Measurements from ENCODE around the gene SPRR1B.
"Not testable (repeated sequence)": the region's sequence is repeated elsewhere in the genome, so short reads cannot be mapped to it uniquely, and the experiment has no call there.

Gene SPRR1B

DNA sequence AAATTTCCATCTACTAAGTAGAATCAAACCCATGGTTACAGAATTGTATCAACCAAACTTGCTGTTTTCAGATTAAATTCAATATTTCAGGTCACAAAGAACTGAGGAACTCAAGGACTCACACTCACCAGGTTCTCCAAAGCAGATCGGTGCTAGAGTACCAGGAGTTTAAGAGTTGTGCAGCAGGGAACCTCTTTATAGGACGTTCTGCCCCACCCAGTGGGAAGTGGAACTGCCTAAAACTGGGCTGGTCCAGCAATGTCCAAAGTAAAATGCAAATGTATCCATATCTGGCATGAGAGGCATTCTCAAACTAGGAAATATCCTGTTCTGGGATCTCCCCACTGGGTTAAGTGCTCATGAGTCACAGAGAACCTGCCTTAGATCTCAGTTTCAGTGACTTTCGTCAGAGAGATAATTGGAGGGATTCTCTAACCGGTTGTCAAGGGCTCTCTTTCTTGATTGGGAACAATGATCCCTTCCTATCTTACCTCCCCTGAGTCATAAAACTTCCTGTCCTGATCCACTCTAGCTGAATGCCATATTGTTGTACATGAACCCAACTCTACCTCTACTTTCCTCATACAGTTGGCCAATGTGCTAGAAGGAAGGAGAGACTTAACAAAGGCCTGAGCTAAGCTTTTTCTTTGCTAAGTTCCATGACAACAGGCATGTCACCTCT lies 10.1 kb downstream of the SPRR1B start, which contains the start of gene SPRR2D:
Gene SPRR2D, minus strand, starts transcription at position 171 of the 682 bp plus-strand sequence. CDS start 774 bp downstream, outside the sequence.
- DNase-seq, result no peak

DNA sequence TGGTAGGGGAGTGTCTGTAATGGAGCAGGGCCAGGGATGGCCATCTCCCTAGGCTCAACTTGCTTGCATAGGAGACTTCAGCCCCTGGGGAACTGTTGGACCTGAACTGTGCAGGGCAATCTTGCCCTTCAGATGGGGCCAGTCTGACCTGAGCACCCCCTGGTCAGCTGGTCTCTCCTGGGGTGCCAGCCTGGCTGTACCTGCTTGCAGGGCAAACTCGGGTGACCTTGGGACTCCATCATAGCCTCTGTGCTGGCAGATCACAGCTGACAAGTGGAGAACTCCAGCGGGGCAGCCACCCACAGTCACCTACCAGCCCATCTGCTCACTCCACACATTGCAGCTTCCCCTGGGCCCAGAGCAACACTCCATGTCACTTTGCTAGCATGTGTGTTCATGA lies 18.2 kb downstream of the SPRR1B start:
- no peak for DNase-seq

DNA sequence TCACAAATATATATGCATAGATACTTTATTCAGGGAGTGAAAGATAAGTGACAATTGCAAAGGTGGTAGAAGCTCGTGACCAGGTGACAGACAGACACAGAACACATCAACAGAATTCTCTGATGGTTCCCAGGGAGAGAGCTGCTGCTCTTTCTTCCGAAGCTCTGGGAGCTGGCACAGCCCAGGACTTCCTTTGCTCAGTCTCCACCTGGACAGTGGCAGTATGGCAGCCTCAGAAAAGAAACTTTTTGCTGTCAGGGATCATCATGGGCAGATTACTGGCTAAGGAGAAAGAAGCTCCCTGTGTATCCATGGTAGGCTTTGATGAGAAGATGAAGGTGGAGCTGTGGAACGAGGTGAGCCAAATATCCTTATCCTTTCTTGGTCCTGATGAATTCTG lies 25.1 kb downstream of the SPRR1B start:
- DNase-seq, result not testable (repeated sequence)

DNA sequence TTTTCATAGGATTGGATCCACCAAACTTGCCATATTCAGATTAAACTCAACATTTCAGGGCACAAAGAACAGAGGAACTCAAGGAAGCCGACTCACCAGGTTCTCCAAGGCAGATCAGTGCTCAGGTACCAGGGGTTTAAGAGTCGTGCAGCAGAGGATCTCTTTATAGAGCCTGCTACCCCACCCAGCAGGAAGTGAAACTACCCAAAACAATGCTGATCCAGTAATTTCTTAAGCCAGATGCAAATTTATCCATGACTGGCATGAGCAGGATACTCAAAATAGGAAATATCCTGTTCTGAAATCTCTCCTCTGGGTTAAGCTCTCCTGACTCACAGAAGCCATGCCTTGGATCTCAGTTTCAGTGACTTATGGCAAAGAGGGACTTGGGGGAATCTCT lies 26.4 kb downstream of the SPRR1B start, which contains the start of gene SPRR2A:
Gene SPRR2A, minus strand, starts transcription at position 138 of the 400 bp plus-strand sequence. CDS start 777 bp downstream, outside the sequence.
- DNase-seq, result no peak

DNA sequence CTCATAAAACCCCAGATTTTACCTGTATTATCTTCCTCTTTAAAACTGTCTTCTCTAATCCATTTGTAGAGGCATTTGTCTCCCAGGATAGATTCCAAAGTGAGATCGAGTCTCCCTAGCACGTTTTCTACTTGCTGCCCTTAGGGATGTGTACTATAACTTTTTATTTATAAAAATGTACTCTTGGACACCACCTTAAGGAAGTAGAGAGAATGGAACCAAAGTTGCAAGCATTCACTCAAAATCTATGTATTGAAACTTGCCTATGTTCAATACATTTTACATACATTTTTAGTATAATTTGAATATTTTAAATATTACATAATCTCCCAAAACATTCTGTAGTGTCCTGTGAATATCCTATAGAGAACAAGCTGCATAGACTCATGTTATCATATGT lies 27.2 kb downstream of the SPRR1B start:
- no peak for DNase-seq

DNA sequence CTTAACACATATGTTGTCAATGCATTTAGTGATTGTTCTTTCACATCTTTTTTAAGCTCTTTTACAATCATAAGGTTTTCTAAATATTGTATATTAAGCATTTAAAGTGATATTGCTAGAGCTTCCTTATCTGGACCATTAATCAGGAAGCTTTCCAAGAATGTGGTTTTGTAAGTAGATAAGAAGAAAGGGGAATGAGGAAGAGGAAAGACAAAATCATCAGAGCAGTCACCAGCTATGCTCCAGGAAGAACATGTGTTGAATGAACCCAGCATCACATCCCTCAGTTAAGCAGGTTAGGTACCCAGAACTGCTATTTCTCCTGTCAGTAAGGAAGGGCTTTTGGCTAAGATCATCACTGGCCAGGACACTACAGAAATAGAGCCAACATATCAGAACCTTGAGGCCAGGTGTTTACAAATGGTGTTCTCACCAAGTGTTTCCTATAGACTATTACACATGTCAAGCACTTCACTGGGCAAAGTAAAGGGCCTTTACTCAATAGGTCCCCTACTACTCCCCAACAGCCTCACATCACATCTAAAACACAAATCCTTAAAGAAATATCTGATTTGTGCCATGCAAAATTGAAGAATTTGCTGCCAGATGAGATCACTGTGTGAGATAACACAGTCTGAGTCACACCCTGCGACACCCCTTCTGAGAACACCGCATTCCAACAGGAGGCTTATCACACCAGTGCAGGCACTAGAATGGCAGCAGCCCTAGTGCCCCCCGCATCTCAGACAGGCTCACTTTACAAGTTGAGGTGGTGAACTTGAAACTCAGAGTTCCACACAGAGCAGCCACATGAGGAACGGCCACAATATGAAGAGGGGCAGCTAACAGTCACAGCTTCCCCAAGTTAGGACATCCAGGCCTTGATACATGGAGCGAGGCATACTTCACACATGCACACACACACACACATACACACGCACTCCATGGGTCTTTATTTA lies 28.1 kb downstream of the SPRR1B start:
- DNase-seq, result no peak

DNA sequence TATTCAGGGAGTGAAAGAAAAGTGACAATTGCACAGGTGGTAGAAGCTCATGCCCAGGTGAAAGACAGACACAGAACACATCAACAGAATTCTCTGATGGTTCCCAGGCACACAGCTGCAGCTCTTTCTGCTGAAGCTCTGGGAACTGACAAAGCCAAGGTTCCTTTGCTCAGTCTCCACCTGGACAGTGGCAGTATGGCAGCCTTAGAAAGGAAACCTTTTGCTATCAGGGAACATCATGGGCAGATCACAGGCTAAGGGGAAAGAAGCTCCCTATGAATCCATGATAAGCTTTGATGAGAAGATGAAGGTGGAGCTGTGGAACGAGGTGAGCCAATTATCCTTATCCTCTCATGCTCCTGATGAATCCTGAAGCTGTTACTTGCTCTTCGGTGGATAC lies 39.2 kb downstream of the SPRR1B start:
- DNase-seq, result no peak

DNA sequence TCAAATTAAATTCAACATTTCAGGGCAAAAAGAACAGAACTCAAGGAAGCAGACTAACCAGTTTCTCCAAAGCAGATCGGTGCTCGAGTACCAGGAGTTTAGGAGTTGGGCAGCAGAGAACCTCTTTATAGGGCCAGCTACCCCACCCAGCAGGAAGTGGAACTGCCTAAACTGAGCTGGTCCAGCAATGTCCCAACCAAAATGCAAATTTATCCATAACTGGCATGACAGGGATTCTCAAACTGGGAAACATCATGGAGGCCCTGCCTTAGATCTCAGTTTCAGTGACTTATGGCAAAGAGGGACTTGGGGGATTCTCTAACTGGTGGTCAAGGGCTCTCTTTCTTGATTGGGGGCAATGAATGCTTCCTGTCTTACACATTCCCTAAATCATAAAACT lies 40.5 kb downstream of the SPRR1B start, which contains the start of gene SPRR2B:
Gene SPRR2B, minus strand, starts transcription at position 101 of the 400 bp plus-strand sequence. CDS start 772 bp downstream, outside the sequence.
- no peak for DNase-seq

DNA sequence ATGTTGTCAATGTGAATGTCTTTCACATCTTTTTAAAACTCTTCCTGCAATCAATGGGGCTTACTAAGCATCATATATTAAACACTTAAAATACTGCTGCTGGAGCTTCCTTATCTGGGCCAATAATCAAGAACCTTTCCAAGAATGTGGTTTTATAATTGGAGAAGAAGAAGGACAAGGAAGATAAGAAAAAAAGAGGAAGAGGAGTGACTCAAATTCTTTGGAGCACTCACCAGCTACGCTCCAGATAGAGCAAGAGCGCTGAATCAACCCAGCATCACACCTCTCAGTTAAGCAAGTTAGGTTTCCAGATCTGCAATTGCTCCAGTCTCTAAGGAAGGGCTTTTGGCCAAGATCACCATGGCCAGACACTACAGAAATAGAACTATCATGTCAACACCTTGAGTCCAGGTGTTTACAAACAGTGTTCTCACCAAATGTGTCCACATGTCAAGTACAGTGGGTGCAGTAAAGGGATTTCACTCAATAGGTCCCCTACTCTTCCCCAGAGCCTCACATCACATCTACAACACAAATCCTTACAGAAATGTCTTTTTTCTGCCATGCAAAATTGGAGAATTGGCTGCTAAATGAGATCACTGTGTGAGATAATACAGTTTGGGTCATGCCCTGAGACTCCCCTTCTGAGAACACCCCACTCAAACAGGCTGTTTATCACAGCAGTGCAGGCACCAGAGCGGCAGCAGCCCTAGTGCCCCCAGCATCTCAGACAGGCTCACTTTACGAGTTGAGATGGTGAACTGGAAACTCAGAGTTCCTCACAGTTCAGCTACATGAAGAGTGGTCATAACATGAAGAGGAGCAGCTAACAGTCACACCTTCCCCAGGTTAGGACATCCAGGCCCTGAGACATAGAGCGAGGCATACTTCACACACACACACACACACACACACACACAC lies 42.1 kb downstream of the SPRR1B start:
- no peak for DNase-seq

DNA sequence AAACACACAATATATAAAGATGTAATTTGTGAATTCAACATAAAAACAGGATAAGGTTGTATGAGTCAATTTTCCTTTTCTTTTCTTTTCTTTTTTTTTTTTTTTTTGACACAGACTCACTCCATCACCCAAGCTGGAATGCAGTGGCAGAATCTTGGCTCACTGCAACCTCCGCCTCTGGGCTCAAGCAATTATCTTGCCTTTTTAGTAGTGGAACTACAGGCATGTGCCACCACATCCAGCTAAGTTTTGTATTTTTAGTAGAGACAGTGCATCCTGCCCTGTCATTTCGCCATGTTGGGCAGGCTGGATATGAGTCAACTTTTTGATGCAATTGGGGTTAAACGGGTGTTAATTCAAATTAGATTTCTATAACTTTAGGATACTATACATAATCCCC lies 50.7 kb downstream of the SPRR1B start:
- no peak for DNase-seq
